ENCODE results near the gene CACYBP. TPM values are rescaled to one million over a fixed set of nuclear protein-coding genes. Genes with fewer than 3 reads are reported as not detected.

Gene CACYBP
- total RNA-seq, 1 donor from 2014 or later = 27.8 TPM

DNA sequence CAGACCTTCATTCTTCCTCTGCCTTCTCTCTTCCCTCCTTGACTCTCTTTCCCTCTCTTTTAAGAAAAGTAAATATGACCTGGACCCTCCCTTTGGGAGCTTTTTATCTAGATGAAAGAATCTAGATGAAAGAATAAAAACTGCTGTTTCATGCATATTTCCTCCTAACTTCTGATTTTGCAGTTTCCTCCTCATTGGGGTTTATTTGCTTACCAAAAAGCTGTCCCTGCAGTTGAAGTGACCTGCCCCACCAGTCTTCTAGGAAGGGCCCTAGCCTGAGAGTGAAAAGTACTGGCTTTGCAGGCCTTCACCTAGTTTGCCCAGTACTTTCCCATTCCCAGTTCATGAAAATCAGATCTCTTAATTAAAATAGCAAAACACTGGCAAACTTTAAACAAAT is 28.3 kb upstream of the CACYBP start:
- DNase-seq (ENCODE audit: low spot score) = no peak
- ATAC-seq = no peak

DNA sequence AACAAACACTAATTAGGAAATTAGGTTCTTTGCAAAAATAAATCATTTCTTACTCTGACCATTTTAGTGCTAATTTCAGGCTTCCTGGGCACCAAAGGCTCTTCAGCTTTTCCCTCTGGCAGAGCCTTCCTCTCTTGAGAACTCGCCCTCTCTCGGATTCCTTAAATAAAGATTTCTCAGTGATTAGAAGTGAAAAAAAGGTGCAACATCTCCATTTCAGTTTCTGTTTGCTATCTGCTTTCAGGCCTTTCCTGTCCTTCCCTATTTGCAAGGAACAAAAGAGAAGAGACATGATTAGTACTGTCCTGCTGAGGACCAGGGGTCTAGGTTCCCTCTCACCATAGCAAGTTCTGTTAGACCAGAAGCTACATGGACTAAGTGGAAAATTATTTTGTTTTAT is 27.8 kb upstream of the CACYBP start:
- ATAC-seq (no peak), DNase-seq (ENCODE audit: low spot score) (no peak)

DNA sequence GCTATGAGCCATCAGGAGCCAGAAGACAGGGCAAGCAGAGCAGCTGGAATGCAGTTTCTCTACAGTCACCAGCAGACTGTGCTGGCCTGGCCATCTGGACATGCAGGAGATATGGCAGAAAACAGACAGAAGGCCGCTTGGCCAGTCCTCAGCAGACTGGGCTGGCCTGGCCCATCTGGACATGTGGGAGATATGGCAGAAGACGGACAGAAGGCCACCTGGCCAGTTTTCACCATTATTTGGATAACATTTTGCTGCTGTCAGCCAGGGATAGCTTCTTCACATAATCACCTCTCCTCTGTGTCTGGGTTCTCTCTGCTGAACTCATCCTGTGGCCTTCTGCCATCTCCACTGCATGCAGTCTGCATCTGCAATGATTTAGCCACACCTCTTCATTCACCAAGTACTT is 25.0 kb upstream of the CACYBP start:
- ATAC-seq (no peak), DNase-seq (ENCODE audit: low spot score) (no peak)

DNA sequence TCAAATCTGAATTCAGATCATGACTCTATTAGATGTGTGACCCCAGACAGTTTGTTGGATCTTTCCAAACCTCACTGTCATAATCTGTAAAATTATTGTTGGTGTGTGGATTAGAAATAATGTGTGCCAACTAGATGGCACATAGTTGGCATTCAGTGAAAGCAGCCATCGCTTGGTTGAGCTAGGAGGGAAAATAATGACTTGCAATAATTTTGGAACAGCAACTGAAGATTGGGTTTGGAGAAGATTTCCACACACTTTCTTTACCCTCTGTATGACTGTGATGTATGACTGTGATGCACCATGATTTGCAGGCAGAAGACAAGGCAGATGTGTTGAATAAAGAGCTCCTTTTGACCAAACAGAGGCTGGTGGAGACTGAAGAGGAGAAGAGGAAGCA is 24.0 kb upstream of the CACYBP start:
- no peak for ATAC-seq
- no peak for DNase-seq (ENCODE audit: low spot score)

DNA sequence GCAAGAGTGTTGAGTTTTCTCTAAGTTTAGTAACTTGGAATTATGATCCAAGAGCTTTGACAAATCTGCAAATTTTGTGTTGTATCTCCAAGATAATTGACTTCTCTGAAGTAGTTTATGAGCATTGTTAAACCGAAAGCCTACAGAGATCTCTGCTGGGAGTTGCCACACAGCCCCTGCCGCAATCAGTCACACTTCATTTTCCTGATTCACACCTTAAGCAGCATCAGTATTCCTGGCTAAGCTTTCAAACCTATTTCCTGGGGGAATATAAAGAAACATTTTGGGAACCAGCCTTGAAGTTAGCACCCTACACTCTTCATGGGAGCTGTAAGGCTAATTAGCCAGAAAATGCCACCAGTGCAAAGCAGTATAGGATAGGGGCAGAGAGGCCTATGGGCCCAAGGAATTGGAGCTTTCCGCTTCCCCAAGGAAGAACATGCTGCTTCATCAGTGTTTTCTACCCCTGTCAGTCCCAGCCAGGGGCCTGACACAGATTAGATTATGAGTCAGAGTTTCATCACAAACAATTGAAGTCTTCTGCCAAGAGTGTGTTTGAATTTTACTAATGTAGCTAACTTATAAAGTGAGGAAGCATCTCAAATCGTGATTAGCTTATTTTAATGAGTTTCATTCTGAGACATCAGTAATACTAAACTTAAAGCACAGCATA is 23.2 kb upstream of the CACYBP start:
- ATAC-seq (peak; percentile 52), DNase-seq (ENCODE audit: low spot score) (no peak)

DNA sequence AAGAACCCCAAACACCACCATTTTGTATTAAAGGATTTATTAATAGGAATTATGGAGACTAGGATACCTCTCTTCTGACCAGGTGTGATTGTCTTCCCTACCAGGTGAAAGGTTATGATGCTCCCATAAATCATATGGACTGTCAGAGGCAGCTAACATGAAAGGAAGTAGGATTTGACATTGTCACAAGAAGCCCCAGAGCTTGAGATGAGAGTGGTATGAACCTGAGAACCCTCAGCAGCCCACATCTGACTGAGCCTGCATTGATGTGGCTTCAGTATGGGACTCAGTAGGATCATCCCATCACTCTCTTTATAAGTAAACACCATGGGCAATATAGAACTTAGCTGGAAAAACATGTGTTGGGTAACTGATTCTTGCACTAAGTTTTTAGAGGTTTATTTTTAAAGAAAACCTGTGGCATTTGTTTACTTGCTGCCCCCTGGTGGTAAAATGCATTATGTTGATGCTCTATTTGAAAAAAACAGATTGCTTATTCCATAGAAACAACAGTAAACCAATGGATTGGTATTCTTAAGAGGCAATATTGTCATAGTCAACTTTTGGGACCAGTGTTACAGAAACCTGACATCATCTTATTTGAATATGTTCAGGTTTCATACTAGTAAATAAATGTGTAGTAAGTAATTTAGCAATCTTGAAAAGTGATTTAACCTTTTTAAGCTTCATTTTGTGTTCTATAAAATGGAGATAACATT is 16.6 kb upstream of the CACYBP start:
- no peak for DNase-seq (ENCODE audit: low spot score)
- peak; percentile 69 for ATAC-seq

DNA sequence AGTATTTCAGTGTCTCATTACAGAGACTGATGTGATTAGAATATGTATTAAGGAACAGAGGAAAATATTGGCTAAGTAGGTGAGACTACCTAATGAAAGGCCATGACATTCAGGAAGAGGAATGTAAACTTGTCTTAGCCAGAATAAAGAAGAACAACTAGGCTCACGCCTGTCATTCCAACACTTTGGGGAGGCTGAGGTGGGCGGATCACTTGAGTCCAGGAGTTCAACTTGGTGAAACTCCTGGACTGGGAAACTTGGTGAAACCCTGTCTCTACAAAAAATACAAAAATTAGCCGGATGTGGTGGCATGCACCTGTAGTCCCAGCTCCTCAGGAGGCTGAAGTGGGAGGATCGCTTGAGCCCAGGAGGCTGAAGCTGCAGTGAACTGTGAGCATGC is 14.8 kb upstream of the CACYBP start:
- DNase-seq (ENCODE audit: low spot score) = no peak
- no peak for ATAC-seq

DNA sequence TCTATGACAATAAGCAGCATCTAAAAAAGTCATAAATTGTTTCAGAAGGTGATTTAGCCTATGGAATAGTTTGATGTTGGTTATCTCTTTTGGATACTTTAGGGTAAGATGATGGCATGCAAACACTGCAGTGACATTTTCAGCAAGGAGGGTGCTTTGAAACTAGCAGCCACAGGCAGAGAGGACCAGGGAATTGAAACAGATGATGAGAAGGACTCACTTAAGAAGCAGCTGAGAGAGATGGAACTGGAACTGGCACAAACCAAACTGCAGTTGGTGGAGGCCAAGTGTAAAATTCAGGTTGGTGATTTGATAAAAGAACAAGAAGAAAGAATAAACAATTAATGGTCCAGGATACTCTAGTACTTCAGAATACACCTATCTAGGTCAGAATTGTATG is 11.2 kb upstream of the CACYBP start:
- ATAC-seq (no peak), DNase-seq (ENCODE audit: low spot score) (no peak)

DNA sequence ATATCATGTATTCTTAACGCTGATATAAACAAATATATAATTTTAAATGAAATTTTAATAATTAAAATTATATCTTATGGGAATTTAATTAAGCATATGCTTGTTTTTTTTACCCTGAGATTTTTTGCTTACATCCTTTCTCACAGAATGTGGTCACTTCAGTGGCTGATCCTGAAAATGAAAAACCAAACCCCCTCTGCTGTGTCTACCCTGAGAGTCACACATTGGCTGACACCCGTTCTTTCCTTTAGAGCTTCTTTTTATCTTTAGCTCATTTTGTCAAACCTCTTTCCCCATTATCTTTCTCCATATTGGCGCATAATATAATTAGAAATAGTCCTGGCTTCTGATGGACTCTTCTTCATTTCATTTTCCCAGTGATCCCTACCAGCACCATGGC is 10.8 kb upstream of the CACYBP start:
- no peak for ATAC-seq
- DNase-seq (ENCODE audit: low spot score) = no peak

DNA sequence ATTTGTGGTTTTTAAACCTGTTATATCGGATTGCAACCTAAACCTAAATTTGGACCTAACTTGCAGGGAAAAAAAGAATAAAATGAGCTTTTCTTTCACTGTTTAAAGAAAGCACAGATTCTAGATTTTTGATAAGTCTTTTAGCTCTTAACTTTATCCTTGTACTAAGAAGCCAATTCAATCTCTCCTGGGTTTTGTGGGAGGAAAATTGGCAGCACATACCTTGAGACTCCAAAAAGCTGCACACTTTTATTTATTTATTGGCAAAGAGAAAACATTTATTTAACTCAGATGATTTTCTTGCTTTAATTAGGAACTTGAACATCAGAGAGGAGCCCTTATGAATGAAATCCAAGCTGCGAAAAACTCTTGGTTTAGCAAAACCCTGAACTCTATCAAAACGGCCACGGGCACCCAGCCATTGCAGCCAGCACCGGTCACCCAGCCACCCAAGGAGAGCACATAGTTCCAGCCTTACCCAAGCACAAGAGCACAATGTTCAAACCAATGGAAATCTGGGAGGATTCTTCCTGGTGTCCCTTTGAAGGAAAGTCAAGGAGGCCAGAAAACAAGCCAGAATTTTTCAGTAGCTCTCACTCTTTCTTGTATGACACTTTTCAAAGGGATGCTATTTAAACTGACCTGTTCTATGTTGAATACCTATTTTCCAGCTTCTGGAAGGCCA is 10.1 kb upstream of the CACYBP start:
- ATAC-seq = peak; percentile 78
- peak; percentile 58 for DNase-seq (ENCODE audit: low spot score)

DNA sequence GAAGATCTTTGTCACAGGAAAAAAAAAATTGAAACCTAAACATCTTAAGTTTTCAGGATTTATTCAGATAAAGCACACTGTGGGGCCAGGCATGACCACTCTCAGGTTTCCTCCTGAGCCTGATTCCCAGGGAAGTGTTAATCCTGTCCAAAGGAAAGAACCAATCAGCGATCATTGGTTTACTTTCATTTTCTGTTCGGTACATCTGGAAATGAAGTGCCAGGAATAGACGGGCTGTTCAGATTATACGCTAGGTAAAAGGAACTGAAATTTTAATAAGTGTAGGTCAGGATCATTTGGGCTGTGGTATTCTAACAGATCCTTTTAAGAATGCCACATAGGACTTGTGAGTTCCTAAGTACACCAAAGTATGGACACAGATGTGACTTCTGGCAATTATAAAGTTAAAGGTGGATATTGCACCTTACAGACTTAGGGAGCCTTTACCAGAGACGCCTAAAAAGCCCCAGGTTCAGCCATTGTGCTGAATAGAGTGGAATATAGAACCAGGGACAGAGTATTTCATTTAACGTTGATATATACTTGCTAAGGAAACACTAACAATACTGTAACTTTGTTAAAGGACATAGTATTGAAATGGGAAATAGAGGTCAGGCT is 9.3 kb upstream of the CACYBP start:
- peak; percentile 97 for ATAC-seq

DNA sequence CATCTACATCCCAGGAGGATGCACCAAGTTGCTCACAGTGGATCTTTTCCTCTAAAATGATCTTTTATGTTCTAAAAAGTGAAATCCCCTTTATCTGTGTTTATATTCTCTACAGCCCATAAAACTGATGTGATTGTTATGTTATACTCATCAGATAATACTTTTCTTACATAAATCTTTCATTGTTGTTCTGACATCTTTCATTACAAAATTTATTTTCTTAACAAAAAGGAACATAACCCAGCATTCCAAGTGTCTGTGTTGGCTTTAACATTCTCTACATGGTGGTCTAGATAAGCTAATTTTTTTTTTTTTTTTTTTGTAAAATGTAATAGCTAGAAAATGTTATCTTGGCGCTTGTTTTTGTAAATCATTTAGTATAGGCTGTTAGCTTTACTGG is 8.3 kb upstream of the CACYBP start:
- no peak for DNase-seq (ENCODE audit: low spot score)
- no peak for ATAC-seq

More for the DNA sequence above, 9.3 kb upstream of the CACYBP start:
- no peak for DNase-seq (ENCODE audit: low spot score)

DNA sequence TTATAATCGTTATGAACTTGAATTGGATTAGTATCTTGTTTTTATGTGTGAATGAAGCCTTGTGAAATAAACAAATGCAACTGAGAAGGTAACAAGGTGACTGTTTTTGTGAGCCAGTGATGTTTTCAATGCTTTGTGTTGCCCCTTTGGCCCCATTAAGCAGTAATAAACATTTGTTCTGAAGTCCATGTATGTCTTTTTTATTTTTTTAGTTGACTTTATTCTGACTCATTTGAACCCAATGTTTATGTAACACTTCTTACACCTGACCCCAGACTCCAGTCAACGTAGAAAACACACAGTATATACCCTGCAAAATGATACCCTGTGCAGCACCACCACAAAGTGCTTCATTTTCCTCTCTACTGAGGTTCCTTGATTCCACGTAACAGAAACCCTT is 4.6 kb upstream of the CACYBP start:
- ATAC-seq = no peak
- DNase-seq (ENCODE audit: low spot score) = no peak

DNA sequence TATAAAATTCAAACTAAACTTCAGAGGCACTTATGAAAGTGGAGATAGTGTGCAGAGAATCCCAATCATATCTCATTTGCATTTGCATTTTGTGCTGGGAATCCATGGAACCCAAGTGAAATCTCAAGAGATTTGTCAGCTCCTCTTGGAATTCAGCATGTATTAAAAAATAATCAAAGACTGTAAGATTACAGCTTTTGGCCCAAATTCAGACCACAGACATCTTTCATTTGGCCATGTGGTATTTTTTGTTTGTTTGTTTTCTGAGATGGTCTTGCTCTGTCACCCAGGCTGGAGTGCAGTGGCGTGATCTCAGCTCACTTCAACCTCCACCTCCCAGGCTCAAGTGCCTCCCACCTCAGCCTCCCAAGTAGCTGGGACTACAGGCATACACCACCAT is 3.8 kb upstream of the CACYBP start:
- DNase-seq (ENCODE audit: low spot score) (no peak), ATAC-seq (no peak)

DNA sequence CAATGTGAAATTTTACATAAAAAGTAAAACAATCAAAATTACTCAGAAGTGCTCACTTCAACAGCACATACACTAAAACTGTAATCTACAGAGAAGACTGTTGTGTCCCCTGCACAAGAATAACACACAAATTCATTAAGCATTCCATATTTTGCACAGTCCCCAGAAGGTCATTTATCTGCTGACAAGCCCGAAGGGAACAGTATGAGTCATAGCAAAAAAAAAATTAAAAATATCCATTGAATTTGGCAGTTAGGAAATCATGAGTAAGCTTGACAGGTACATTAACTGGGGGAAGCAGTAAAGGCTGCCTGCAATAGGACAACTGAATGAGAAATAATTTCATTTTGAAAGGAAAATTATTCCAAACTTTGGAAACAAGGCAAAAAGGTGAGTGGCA is 3.3 kb upstream of the CACYBP start:
- no peak for ATAC-seq
- no peak for DNase-seq (ENCODE audit: low spot score)

DNA sequence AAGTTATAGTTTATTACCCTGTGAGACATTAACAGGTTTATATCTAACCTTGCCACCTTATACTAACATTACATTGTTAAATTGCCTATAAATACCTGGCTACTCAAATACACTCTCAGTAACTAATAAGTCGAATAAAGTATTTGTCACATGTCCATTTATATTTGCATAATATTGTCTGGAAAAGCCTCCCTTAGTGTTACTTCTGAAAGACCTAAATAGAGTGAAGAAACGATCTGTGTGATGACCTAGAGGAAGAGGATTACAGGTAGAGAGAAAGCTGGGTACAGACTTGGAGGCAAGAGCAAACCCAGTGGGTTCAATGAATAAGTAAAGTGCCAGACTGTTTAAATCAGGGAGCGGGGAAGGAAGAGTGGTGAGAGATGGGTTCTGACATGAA is 2.7 kb upstream of the CACYBP start:
- DNase-seq (ENCODE audit: low spot score) (no peak), ATAC-seq (no peak)

DNA sequence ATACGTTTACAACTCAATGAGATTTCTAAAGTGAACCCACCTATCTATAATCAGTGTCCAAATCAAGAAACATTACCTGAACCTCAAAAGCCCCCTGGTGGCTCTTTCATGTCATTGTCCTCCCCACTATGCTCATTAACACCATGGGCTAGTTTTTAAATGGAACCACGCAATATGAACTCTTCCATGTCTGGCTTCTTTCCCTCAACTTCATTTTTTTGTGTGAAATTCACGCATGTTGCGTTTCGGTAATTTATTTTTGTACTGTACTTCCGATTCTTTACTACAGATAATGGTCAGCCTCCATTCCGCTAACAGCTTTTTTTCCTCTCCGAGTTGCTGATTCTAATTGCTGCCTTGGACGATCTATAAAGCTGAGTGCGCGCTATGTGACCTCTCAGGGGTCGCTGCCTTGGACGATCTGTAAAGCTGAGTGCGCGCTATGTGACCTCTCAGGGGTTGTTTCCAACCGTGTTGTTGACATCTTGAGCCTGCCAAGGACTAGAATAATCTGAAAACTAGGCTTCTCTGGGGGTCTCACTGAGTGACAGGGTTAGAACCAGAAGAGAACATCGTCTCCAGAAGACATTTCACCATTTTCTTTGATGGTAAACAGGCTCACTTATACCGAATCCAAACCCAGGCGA is 1.1 kb upstream of the CACYBP start:
- DNase-seq (ENCODE audit: low spot score) (peak; percentile 55), ATAC-seq (peak; percentile 45)

DNA sequence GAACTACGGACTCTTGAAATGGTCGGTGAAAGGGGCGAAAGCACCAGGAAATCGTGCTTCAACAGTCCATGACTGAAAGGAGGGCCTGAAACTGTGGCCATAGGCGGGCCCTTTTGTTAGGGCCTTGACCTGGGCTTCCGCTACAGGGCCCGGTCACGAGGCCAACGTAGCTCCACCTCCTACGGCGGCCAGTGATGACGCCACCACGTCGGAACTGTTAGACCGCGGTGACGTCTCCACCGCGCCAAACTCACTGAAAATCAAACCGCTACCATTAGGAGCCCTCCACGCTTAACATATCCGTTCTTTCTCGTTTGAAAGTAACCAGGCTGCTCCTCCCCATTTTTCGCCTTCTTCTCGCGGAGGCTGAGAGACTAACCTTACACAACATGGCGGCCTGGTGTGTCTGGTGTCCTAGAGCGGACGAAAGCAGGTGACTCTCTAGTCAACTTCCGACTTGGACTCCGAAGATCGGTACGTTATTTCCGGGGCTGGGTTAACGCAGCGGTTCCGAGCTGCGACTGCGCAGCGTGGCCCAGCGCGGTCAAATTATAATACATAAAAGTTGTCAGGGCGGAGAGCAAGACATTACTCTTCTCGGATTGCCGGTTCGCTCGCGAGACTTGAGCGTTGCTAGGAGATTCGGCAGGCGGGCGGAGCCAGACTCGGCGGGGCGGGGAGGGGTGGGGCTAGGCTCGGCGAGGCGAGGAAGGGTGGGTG is 371 bp upstream of the CACYBP start:
- DNase-seq (ENCODE audit: low spot score) (peak; percentile 98), ATAC-seq (peak; percentile 84)

DNA sequence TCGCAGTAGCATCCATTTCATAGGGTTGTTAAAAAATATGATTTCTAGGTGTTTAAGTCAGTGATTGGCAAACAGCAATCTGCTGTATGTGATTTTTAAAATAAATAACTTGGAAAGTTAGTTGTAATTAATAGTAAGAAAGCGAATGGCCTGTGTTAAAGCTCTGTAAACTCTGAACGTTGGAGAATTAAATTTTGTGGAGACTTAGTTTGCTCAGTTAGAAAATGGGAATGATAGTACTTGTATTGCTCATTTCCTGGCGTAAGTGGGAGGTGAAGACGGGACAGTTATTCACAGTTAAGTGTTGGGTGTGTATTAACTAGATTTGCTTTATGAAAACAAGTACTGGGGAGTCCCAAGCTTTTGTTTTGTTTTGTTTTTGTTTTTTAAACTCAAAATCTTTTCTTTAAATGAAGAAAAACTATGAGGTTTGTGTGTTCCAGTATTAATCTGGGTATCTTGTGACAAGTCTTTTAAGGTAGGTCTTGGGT is 995 bp downstream of the CACYBP start:
- ATAC-seq = no peak
- no peak for DNase-seq (ENCODE audit: low spot score)

DNA sequence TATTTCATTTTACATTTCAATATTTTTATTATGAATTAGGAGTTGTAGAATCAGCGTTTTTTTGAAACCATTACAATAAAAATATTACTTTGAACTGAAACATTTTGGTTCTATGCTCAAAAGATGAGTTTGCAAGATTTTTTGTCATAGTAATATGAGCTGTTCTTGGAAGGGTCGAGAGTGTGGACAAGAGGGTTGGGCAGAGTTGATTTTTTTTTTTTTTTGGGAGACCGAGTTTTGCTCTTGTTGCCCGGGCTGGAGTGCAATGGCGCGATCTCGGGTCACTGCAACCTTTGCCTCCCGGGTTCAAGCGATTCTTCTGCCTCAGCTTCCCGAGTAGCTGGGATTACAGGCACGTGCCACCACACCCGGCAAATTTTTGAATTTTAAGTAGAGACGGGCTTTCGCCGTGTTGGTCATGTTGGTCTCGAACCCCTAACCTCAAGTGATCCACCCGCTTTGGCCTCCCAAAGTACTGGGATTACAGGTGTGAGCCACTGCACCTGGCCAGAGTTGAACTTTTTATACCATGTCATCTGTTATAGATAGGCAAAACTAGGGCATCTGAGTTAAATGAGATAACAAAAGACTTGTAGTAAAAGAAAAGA is 3.3 kb downstream of the CACYBP start:
- no peak for ATAC-seq
- DNase-seq (ENCODE audit: low spot score) = no peak
